ENCODE data around the gene GPC5.
"Not testable (repeated sequence)": the region's sequence is repeated elsewhere in the genome, so short reads cannot be mapped to it uniquely, and the experiment has no call there.

Gene GPC5

GRCh38 chr13:91400671-91401070, 2.2 kb downstream of the GPC5 start:
- Histone ChIP-seq H3K4me3 (ENCODE audit: low read depth, low read length) (no peak overlapping the region), H3K79me2 (ENCODE audit: control insufficient read depth, insufficient read depth, low read length, unreplicated experiment) (no peaks in the 10 kb centered on the region), H3K4me1 (ENCODE audit: control insufficient read depth, insufficient read depth, low read length, unreplicated experiment) (no peaks in the 10 kb centered on the region), H3K36me3 (ENCODE audit: insufficient read depth, low read length) (no peaks in the 10 kb centered on the region), H2AFZ (ENCODE audit: low read length, unreplicated experiment) (no peak overlapping the region), H3K27me3 (ENCODE audit: insufficient read depth, low read length) (peaks cover 72% of the 10 kb centered on the region), H3K27ac (ENCODE audit: low read depth, low read length) (no peak overlapping the region)

GRCh38 chr13:91401920-91402319, 3.5 kb downstream of the GPC5 start:
- Histone ChIP-seq H2AFZ (ENCODE audit: low read length, unreplicated experiment) (no peak overlapping the region), H3K36me3 (ENCODE audit: insufficient read depth, low read length) (no peaks in the 10 kb centered on the region), H3K79me2 (ENCODE audit: control insufficient read depth, insufficient read depth, low read length, unreplicated experiment) (no peaks in the 10 kb centered on the region), H3K4me1 (ENCODE audit: control insufficient read depth, insufficient read depth, low read length, unreplicated experiment) (no peaks in the 10 kb centered on the region), H3K4me3 (ENCODE audit: low read depth, low read length) (no peak overlapping the region), H3K27ac (ENCODE audit: low read depth, low read length) (no peak overlapping the region), H3K27me3 (ENCODE audit: insufficient read depth, low read length) (peaks cover 63% of the 10 kb centered on the region)

- H3K27ac ChIP-seq (ENCODE audit: low read depth, low read length) = no peak overlapping the region
- H2AFZ ChIP-seq (ENCODE audit: low read length, unreplicated experiment) = no peak overlapping the region
- no peak overlapping the region for H3K4me3 ChIP-seq (ENCODE audit: low read depth, low read length)
- H3K27me3 ChIP-seq (ENCODE audit: insufficient read depth, low read length) = peaks cover 61% of the 10 kb centered on the region
- H3K79me2 ChIP-seq (ENCODE audit: control insufficient read depth, insufficient read depth, low read length, unreplicated experiment) = no peaks in the 10 kb centered on the region
- no peaks in the 10 kb centered on the region for H3K36me3 ChIP-seq (ENCODE audit: insufficient read depth, low read length)
- H3K4me1 ChIP-seq (ENCODE audit: control insufficient read depth, insufficient read depth, low read length, unreplicated experiment) = no peaks in the 10 kb centered on the region
Measured at GRCh38 chr13:91405240-91405639, 6.8 kb downstream of the GPC5 start.

DNA sequence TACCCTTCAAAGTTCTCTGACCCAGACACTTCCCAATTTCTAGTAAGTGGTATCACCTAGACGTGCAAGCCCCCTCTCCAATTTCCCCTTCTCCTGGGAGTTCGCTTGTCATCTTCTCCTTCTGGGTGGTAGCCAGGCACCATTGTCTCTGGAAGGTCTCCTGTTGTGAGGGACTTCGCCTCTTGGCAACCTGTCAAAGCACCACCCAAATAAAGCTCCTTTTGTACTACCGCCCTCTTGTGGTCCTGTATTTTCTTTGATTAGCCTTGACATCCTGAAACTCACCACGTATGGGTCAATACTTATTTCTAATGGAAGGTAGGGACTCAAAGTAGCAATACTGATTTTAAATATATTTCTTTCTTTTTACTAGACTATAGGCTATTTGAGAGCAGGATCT, 8.2 kb downstream of the GPC5 start:
- peaks cover 54% of the 10 kb centered on the region for H3K27me3 ChIP-seq (ENCODE audit: insufficient read depth, low read length)
- no peak overlapping the region for H3K4me3 ChIP-seq (ENCODE audit: low read depth, low read length)
- no peaks in the 10 kb centered on the region for H3K36me3 ChIP-seq (ENCODE audit: insufficient read depth, low read length)
- no peaks in the 10 kb centered on the region for H3K4me1 ChIP-seq (ENCODE audit: control insufficient read depth, insufficient read depth, low read length, unreplicated experiment)
- no peak overlapping the region for H3K27ac ChIP-seq (ENCODE audit: low read depth, low read length)
- no peaks in the 10 kb centered on the region for H3K79me2 ChIP-seq (ENCODE audit: control insufficient read depth, insufficient read depth, low read length, unreplicated experiment)
- no peak overlapping the region for H2AFZ ChIP-seq (ENCODE audit: low read length, unreplicated experiment)

GRCh38 chr13:91408971-91409370, 10.6 kb downstream of the GPC5 start:
- Histone ChIP-seq H3K4me1 (ENCODE audit: control insufficient read depth, insufficient read depth, low read length, unreplicated experiment) (no peaks in the 10 kb centered on the region), H3K27ac (ENCODE audit: low read depth, low read length) (no peak overlapping the region), H3K4me3 (ENCODE audit: low read depth, low read length) (no peak overlapping the region), H3K79me2 (ENCODE audit: control insufficient read depth, insufficient read depth, low read length, unreplicated experiment) (no peaks in the 10 kb centered on the region), H3K27me3 (ENCODE audit: insufficient read depth, low read length) (peaks cover 37% of the 10 kb centered on the region), H2AFZ (ENCODE audit: low read length, unreplicated experiment) (no peak overlapping the region), H3K36me3 (ENCODE audit: insufficient read depth, low read length) (no peaks in the 10 kb centered on the region)

DNA sequence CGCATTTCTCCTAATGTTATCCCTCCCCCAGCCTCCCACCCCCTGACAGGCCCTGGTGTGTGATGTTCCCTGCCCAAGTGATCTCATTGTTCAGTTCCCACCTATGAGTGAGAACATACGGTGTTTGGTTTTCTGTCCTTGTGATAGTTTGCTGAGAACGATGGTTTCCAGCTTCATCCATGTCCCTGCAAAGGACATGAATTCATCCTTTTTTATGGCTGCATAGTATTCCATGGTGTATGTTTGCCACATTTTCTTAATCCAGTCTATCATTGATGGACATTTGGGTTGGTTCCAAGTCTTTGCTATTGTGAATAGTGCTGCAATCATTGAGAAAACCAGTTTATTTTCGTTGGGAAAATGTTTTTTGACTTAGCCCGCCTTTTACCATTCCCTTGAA, 18.2 kb downstream of the GPC5 start:
- H3K4me3 ChIP-seq (ENCODE audit: low read depth, low read length); H3K36me3 ChIP-seq (ENCODE audit: insufficient read depth, low read length); H2AFZ ChIP-seq (ENCODE audit: low read length, unreplicated experiment); H3K27me3 ChIP-seq (ENCODE audit: insufficient read depth, low read length); H3K27ac ChIP-seq (ENCODE audit: low read depth, low read length); H3K79me2 ChIP-seq (ENCODE audit: control insufficient read depth, insufficient read depth, low read length, unreplicated experiment); H3K4me1 ChIP-seq (ENCODE audit: control insufficient read depth, insufficient read depth, low read length, unreplicated experiment): not testable (repeated sequence)

GRCh38 chr13:91417660-91418325, 19.4 kb downstream of the GPC5 start:
- no peak overlapping the region for H2AFZ ChIP-seq (ENCODE audit: low read length, unreplicated experiment)
- no peaks in the 10 kb centered on the region for H3K79me2 ChIP-seq (ENCODE audit: control insufficient read depth, insufficient read depth, low read length, unreplicated experiment)
- H3K27me3 ChIP-seq (ENCODE audit: insufficient read depth, low read length) = no peaks in the 10 kb centered on the region

DNA sequence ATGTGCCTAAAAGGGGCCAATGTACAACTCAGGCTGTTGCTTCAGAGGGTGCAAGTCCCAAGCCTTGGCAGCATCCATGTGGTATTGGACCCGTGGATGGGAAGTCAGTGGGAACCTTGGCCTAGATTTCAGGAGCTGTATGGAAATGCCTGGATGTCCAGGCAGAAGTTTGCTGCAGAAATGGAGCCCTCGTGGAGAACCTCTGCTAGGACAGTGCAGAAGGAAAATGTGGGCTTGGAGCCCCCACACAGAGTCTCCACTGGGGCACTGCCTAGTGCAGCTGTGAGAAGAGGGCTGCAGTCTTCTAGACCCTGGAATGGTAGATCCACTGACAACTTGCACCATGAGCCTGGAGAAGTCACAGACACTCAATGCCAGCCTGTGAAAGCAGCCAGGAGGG, 28.5 kb downstream of the GPC5 start:
- no peaks in the 10 kb centered on the region for H3K4me1 ChIP-seq (ENCODE audit: control insufficient read depth, insufficient read depth, low read length, unreplicated experiment)
- no peaks in the 10 kb centered on the region for H3K79me2 ChIP-seq (ENCODE audit: control insufficient read depth, insufficient read depth, low read length, unreplicated experiment)
- H3K4me3 ChIP-seq (ENCODE audit: low read depth, low read length) = no peak overlapping the region
- no peaks in the 10 kb centered on the region for H3K36me3 ChIP-seq (ENCODE audit: insufficient read depth, low read length)
- no peak overlapping the region for H3K27ac ChIP-seq (ENCODE audit: low read depth, low read length)
- no peaks in the 10 kb centered on the region for H3K27me3 ChIP-seq (ENCODE audit: insufficient read depth, low read length)
- H2AFZ ChIP-seq (ENCODE audit: low read length, unreplicated experiment) = no peak overlapping the region

More at GRCh38 chr13:91417660-91418325, 19.4 kb downstream of the GPC5 start:
- Histone ChIP-seq H3K4me1 (ENCODE audit: control insufficient read depth, insufficient read depth, low read length, unreplicated experiment) (no peaks in the 10 kb centered on the region), H3K36me3 (ENCODE audit: insufficient read depth, low read length) (no peaks in the 10 kb centered on the region), H3K4me3 (ENCODE audit: low read depth, low read length) (no peak overlapping the region), H3K27ac (ENCODE audit: low read depth, low read length) (no peak overlapping the region)

- not testable (repeated sequence) for H3K4me3 ChIP-seq (ENCODE audit: low read depth, low read length); H3K79me2 ChIP-seq (ENCODE audit: control insufficient read depth, insufficient read depth, low read length, unreplicated experiment); H3K4me1 ChIP-seq (ENCODE audit: control insufficient read depth, insufficient read depth, low read length, unreplicated experiment)
Measured at GRCh38 chr13:91438674-91439073, 40.3 kb downstream of the GPC5 start.

GRCh38 chr13:91450913-91451312, 52.5 kb downstream of the GPC5 start:
- Histone ChIP-seq H3K27ac (ENCODE audit: low read depth, low read length) (no peak overlapping the region), H3K36me3 (ENCODE audit: insufficient read depth, low read length) (no peaks in the 10 kb centered on the region), H2AFZ (ENCODE audit: low read length, unreplicated experiment) (no peak overlapping the region), H3K4me3 (ENCODE audit: low read depth, low read length) (no peak overlapping the region), H3K79me2 (ENCODE audit: control insufficient read depth, insufficient read depth, low read length, unreplicated experiment) (no peaks in the 10 kb centered on the region), H3K27me3 (ENCODE audit: insufficient read depth, low read length) (no peaks in the 10 kb centered on the region), H3K4me1 (ENCODE audit: control insufficient read depth, insufficient read depth, low read length, unreplicated experiment) (no peaks in the 10 kb centered on the region)

More at GRCh38 chr13:91438674-91439073, 40.3 kb downstream of the GPC5 start:
- not testable (repeated sequence) for H3K27ac ChIP-seq (ENCODE audit: low read depth, low read length); H3K27me3 ChIP-seq (ENCODE audit: insufficient read depth, low read length); H2AFZ ChIP-seq (ENCODE audit: low read length, unreplicated experiment); H3K36me3 ChIP-seq (ENCODE audit: insufficient read depth, low read length)

DNA sequence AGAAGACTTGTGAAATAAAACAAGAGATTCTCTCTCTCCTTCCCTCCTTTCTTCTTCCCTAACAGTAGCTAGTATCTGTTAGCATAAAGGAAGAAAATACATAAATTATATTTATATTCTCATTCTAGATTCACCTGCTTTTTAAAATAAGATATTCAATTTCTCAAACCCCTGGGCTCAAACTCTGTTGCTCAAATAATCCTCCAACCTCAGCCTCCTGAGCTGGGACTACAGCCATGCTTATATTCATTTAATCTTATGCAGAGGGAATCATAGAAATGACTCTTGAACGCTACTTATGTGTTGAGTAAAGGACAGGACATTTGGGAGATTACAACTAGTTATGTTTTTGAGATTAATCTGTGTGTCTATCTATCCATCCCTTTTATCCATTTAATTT, 56.2 kb downstream of the GPC5 start:
- Histone ChIP-seq H3K27me3 (ENCODE audit: insufficient read depth, low read length) (no peaks in the 10 kb centered on the region), H3K36me3 (ENCODE audit: insufficient read depth, low read length) (no peaks in the 10 kb centered on the region), H2AFZ (ENCODE audit: low read length, unreplicated experiment) (no peak overlapping the region), H3K4me3 (ENCODE audit: low read depth, low read length) (no peak overlapping the region), H3K27ac (ENCODE audit: low read depth, low read length) (no peak overlapping the region), H3K4me1 (ENCODE audit: control insufficient read depth, insufficient read depth, low read length, unreplicated experiment) (no peaks in the 10 kb centered on the region), H3K79me2 (ENCODE audit: control insufficient read depth, insufficient read depth, low read length, unreplicated experiment) (no peaks in the 10 kb centered on the region)

All from ACC112 (cell line).